Stomach (tissue), 4 donors: ENCODE measurements around the gene SGMS1.

Experiments
- CTCF ChIP-seq, 7 experiments: fragments of 450-650 bp in 4 of 7; fragments of 200-600 bp in 3 of 7; sonication (generic) in 3 of 7; IDR thresholded peaks; one replicate each; pipeline ENCODE4 v1.5.1; 2016 to 2019; ENCODE audit warnings: antibody characterized with exemption in 7 of 7, control low read depth in 2 of 7, mild to moderate bottlenecking in 1 of 7
- EP300 ChIP-seq: sonication (generic); formaldehyde crosslinking; IDR thresholded peaks from one replicate; pipeline ENCODE4 v1.6.1; 2017; ENCODE audit warnings: antibody characterized with exemption

- TF ChIP-seq EP300 (no peak), CTCF (IDR thresholded peaks at IDR 0.05) (no peak)
These were observed 351.2 kb downstream of the SGMS1 start for GRCh38 chr10:50272531-50272930.
